CD14-positive monocyte (primary cell): ENCODE results near the gene PAPPA. TPM values are rescaled to one million over a fixed set of nuclear protein-coding genes. Genes with fewer than 3 reads are reported as not detected.

ENCODE experiments used
- DNase-seq, 3 donors: peaks; one replicate each; pipeline ENCODE4 v3.0.0-alpha.2; 2011 to 2022
- H2AFZ ChIP-seq: 2 replicates; pipeline ENCODE4 v1.6.0; 2012; ENCODE audit warnings: mild to moderate bottlenecking, low read depth, low read length, inconsistent platforms; ENCODE audit not compliant: insufficient read depth, poor library complexity, severe bottlenecking
- H3K27ac ChIP-seq, 2 donors: 1 replicate in 1 of 2; 2 replicates in 1 of 2; pipeline ENCODE4 v1.5.1; 2012 to 2013; ENCODE audit warnings: low read length in 2 of 2, control low read depth in 1 of 2, inconsistent platforms in 1 of 2, low read depth in 1 of 2, mild to moderate bottlenecking in 1 of 2
- H3K27me3 ChIP-seq, 2 donors: one replicate each; pipeline versions ENCODE4 v1.6.0 to v1.6.1; 2011 to 2013; ENCODE audit warnings: low read length in 2 of 2; ENCODE audit not compliant: control insufficient read depth in 2 of 2, insufficient read depth in 2 of 2
- H3K36me3 ChIP-seq, 2 donors: replicated peaks in 1 of 2; 1 replicate in 1 of 2; 2 replicates in 1 of 2; pipeline versions ENCODE4 v1.5.1 to v1.6.1; 2012 to 2013; ENCODE audit warnings: low read length in 2 of 2, control low read depth in 1 of 2, inconsistent platforms in 1 of 2, mild to moderate bottlenecking in 1 of 2; ENCODE audit not compliant: insufficient read depth in 2 of 2, control insufficient read depth in 1 of 2
- H3K4me1 ChIP-seq, 2 donors: 1 replicate in 1 of 2; 2 replicates in 1 of 2; pipeline versions ENCODE4 v1.5.1 to v1.6.1; 2012 to 2013; ENCODE audit warnings: low read length in 2 of 2, control low read depth in 1 of 2, inconsistent platforms in 1 of 2, mild to moderate bottlenecking in 1 of 2, moderate library complexity in 1 of 2; ENCODE audit not compliant: insufficient read depth in 2 of 2, control insufficient read depth in 1 of 2
- H3K4me2 ChIP-seq: replicated peaks from 2 replicates; pipeline ENCODE3; 2012; ENCODE audit warnings: low read length, moderate library complexity, mild to moderate bottlenecking; ENCODE audit not compliant: poor library complexity, severe bottlenecking; ENCODE audit errors: extremely low read depth
- H3K4me3 ChIP-seq, 3 experiments: fragments of 200-600 bp in 1 of 3; sonication (generic) in 1 of 3; replicated peaks in 1 of 3; 1 replicate in 2 of 3; 2 replicates in 1 of 3; pipeline ENCODE4 v1.5.1; 2011 to 2013; ENCODE audit warnings: low read length in 3 of 3, mild to moderate bottlenecking in 3 of 3, control low read depth in 2 of 3, low read depth in 2 of 3, inconsistent platforms in 1 of 3, moderate library complexity in 1 of 3
- H3K79me2 ChIP-seq: 2 replicates; pipeline ENCODE4 v1.6.0; 2012; ENCODE audit warnings: mild to moderate bottlenecking, control low read depth, inconsistent platforms, low read length, moderate library complexity; ENCODE audit not compliant: insufficient read depth
- H3K9ac ChIP-seq: 2 replicates; pipeline ENCODE4 v1.6.0; 2017; ENCODE audit warnings: low read length, mild to moderate bottlenecking; ENCODE audit not compliant: insufficient read depth, poor library complexity, severe bottlenecking
- H3K9me3 ChIP-seq, 2 donors: replicated peaks in 1 of 2; 1 replicate in 1 of 2; 2 replicates in 1 of 2; pipeline versions ENCODE4 v1.5.1 to v1.6.1; 2012 to 2013; ENCODE audit warnings: low read length in 2 of 2, control low read depth in 1 of 2; ENCODE audit not compliant: control insufficient read depth in 1 of 2, insufficient read depth in 1 of 2
- H4K20me1 ChIP-seq: 2 replicates; pipeline ENCODE4 v1.6.0; 2012; ENCODE audit warnings: mild to moderate bottlenecking, low read length, control low read depth, moderate library complexity; ENCODE audit not compliant: insufficient read depth
- H3K27ac Mint-ChIP-seq, 7 donors: one replicate each; pipeline ENCODE4 v1.8.0; 2020; ENCODE audit warnings: mild to moderate bottlenecking in 7 of 7, mixed read lengths in 7 of 7, moderate library complexity in 6 of 7, inconsistent platforms in 2 of 7
- H3K27me3 Mint-ChIP-seq, 3 donors: one replicate each; pipeline ENCODE4 v1.8.0; 2021 to 2022; ENCODE audit warnings: low read depth in 3 of 3, mild to moderate bottlenecking in 3 of 3, mixed read lengths in 3 of 3, moderate library complexity in 3 of 3, inconsistent platforms in 1 of 3
- H3K36me3 Mint-ChIP-seq, 2 donors: one replicate each; pipeline ENCODE4 v1.8.0; 2020; ENCODE audit warnings: mixed read lengths in 2 of 2, inconsistent platforms in 1 of 2, mild to moderate bottlenecking in 1 of 2
- H3K4me1 Mint-ChIP-seq: one replicate; pipeline ENCODE4 v1.8.0; 2020; ENCODE audit warnings: mild to moderate bottlenecking, mixed read lengths
- H3K4me3 Mint-ChIP-seq, 2 donors: one replicate each; pipeline ENCODE4 v1.8.0; 2020; ENCODE audit warnings: mild to moderate bottlenecking in 2 of 2, mixed read lengths in 2 of 2, moderate library complexity in 1 of 2
- H3K9me3 Mint-ChIP-seq, 7 donors: one replicate each; pipeline ENCODE4 v1.8.0; 2020 to 2022; ENCODE audit warnings: mixed read lengths in 7 of 7, mild to moderate bottlenecking in 6 of 7, moderate library complexity in 6 of 7, inconsistent platforms in 2 of 7
- CTCF ChIP-seq: fragments of 200-600 bp; IDR thresholded peaks from one replicate; pipeline ENCODE4 v1.8.0; 2022; ENCODE audit warnings: antibody characterized with exemption, mild to moderate bottlenecking
- WGBS: methylation state at CpG from one replicate; pipeline ENCODE4 v1.1.5; 2013; ENCODE audit warnings: missing lambda C conversion rate; ENCODE audit not compliant: insufficient coverage; 5-methylcytosine and 5-hydroxymethylcytosine counted together
- intact Hi-C, 2 donors: fragments of 100-400 bp; cut with micrococcal nuclease; formaldehyde crosslinking; loops; one replicate each; pipeline versions ENCODE4 v1.15.0 to v1.15.1; 2023
- polyA plus RNA-seq, 3 donors: library from polyadenylated mRNA; depleted of rRNA in 1 of 3; unstranded in 2 of 3; stranded (reverse) in 1 of 3; fragments of 300-500 nt in 2 of 3; fragments of >200 nt in 1 of 3; fragmentation: Illumina TruSeq in 2 of 3; gene quantifications; 1 replicate in 2 of 3; 2 replicates in 1 of 3; pipeline ENCODE4 v1.2.3, GENCODE V29; 2012 to 2021

The PAPPA gene
- polyA plus RNA-seq, 3 donors: not detected

DNA sequence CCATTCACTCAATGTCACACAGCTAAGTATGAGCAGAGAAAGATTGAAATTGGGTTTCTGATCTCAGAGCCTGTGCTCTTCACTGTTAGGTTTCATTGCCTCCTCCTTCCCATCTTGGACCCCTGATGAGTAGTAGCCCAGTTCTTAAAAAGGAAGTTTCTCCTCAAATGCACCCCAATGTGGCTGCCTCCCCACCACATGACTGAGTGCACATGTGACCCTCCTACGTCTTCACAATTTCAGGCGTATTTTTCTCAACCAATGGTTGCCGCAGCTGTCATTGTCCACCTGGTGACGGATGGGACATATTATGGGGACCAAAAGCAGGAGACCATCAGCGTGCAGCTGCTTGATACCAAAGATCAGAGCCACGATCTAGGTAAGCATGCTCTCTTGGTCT, 178.5 kb downstream of the PAPPA start:
- no peak overlapping the region for H3K4me3 ChIP-seq
- no peak overlapping the region for H2AFZ ChIP-seq
- intact Hi-C loops: no loop called here

DNA sequence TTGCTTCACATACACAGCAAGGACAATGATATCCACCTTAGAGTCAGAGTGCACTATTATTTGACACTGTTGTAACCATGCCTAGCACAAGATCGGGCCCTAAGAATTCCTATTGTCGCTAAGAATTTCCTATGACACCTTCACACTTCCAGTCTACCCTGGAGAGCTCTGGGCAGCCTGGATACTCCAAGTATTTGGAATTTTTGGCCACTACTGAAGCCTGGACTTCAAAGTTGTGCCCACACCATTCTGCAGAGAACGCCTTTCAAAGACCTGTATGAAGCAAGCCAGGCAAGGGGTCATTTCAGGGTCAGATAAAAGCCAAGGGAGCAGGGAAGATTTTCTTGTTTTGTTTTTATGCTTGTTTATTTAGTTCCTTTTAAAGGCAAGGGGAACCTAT, 179.7 kb downstream of the PAPPA start:
- H3K4me3 Mint-ChIP-seq: no peak overlapping the region
- H3K27ac Mint-ChIP-seq: peak overlapping the region in 1 of 7 donors; percentile 63
- H3K4me1 ChIP-seq: no peaks in the 10 kb centered on the region
- H3K27ac ChIP-seq: no peak overlapping the region
- peaks cover 0 to 8% (median 2%) of the 10 kb centered on the region in 7 donors for H3K9me3 Mint-ChIP-seq
- intact Hi-C loops: no loop called here
- H3K4me1 Mint-ChIP-seq: no peaks in the 10 kb centered on the region
- no peak overlapping the region for H3K4me3 ChIP-seq
- H3K27me3 Mint-ChIP-seq: peaks cover 1 to 7% (median 6%) of the 10 kb centered on the region in 3 donors
- no peaks in the 10 kb centered on the region for H3K36me3 Mint-ChIP-seq
- no peak overlapping the region for H3K4me2 ChIP-seq
- TF ChIP-seq CTCF: no peak
- H3K79me2 ChIP-seq: no peaks in the 10 kb centered on the region
- no peaks in the 10 kb centered on the region for H4K20me1 ChIP-seq
- H3K9me3 ChIP-seq: no peaks in the 10 kb centered on the region
- no peaks in the 10 kb centered on the region for H3K36me3 ChIP-seq
- DNase-seq: no peak
- H2AFZ ChIP-seq: no peak overlapping the region
- H3K9ac ChIP-seq: no peak overlapping the region
- 60% methylated on average over 1 of the region's 3 CpGs for WGBS
- H3K27me3 ChIP-seq: no peaks in the 10 kb centered on the region

More for the DNA sequence above, 178.5 kb downstream of the PAPPA start:
- TF ChIP-seq CTCF: no peak
- H3K4me1 ChIP-seq: no peaks in the 10 kb centered on the region
- H4K20me1 ChIP-seq: no peaks in the 10 kb centered on the region
- H3K4me2 ChIP-seq: no peak overlapping the region
- Mint-ChIP-seq H3K27me3 (peaks cover 1 to 6% (median 3%) of the 10 kb centered on the region in 3 donors), H3K27ac (no peak overlapping the region), H3K36me3 (no peaks in the 10 kb centered on the region), H3K4me3 (no peak overlapping the region), H3K9me3 (peaks cover 0 to 6% (median 3%) of the 10 kb centered on the region in 7 donors), H3K4me1 (no peaks in the 10 kb centered on the region)
- H3K36me3 ChIP-seq: no peaks in the 10 kb centered on the region
- H3K9me3 ChIP-seq: no peaks in the 10 kb centered on the region
- no peaks in the 10 kb centered on the region for H3K79me2 ChIP-seq
- WGBS: 91% methylated on average over 6 of the region's 6 CpGs
- no peak overlapping the region for H3K27ac ChIP-seq
- no peak overlapping the region for H3K9ac ChIP-seq
- DNase-seq: no peak
- no peaks in the 10 kb centered on the region for H3K27me3 ChIP-seq
